ENCODE data around the gene TBC1D8. TPM values are rescaled to one million over a fixed set of nuclear protein-coding genes. Genes with fewer than 3 reads are reported as not detected.

TBC1D8 gene
- total and polyA plus RNA-seq, 2 donors (not counting 1 experiment from before 2014, with no cell fraction given) = 1.7 to 15.7 TPM

- Histone ChIP-seq H3K27me3 (replicated peaks in 1 of 4; ENCODE audit: control extremely low read depth in 1 of 4, control insufficient read depth in 3 of 4, insufficient read depth in 4 of 4, low read length in 3 of 4) (peaks cover 0 to 3% (median 0%) of the 10 kb centered on the region in 4 experiments), H3K4me3 (ENCODE audit: control extremely low read depth in 1 of 5, extremely low read depth in 1 of 5, insufficient read depth in 1 of 5, low read depth in 2 of 5, low read length in 4 of 5) (no peak overlapping the region), H3K36me3 (replicated peaks in 1 of 2; ENCODE audit: control extremely low read depth in 1 of 2, control insufficient read depth in 1 of 2, extremely low read depth in 1 of 2, insufficient read depth in 2 of 2, low read length in 1 of 2) (no peaks in the 10 kb centered on the region), H3K27ac (ENCODE audit: low read length in 2 of 2) (no peak overlapping the region), H3K9ac (ENCODE audit: low read length) (no peak overlapping the region), H3K4me2 (replicated peaks; ENCODE audit: low read depth, low read length, poor library complexity, severe bottlenecking) (no peak overlapping the region), H3K4me1 (ENCODE audit: control insufficient read depth in 2 of 2, insufficient read depth in 2 of 2, low read length in 2 of 2) (peaks cover 0 to 4% of the 10 kb centered on the region in 2 donors), H3K9me3 (ENCODE audit: control extremely low read depth in 1 of 3, control insufficient read depth in 2 of 3, insufficient read depth in 1 of 3, low read length in 2 of 3) (no peaks in the 10 kb centered on the region), H3K79me2 (ENCODE audit: control insufficient read depth, insufficient read depth, low read length) (no peaks in the 10 kb centered on the region), H4K20me1 (ENCODE audit: control insufficient read depth, insufficient read depth, low read length, poor library complexity, severe bottlenecking) (no peaks in the 10 kb centered on the region), H2AFZ (ENCODE audit: insufficient read depth, low read depth, low read length, poor library complexity, severe bottlenecking) (no peak overlapping the region)
- intact Hi-C loops (cut with micrococcal nuclease) = no loop called here
- no CpG with 5 or more reads among the region's 2 CpGs for WGBS (ENCODE audit: insufficient coverage)
- H3K27me3 Mint-ChIP-seq = peaks cover 3% of the 10 kb centered on the region
- ChIA-PET POLR2A (interaction anchor here (0.5 kb wide), 1 partner anchor 136 kb away, joined by 3 read pairs; no protein-coding TSS in a partner anchor), CTCF (no interaction called here)
- DNase-seq (peak; percentile 17), ATAC-seq (ENCODE audit: low read depth) (no peak)
- H3K4me1 Mint-ChIP-seq = no peaks in the 10 kb centered on the region
- no peak overlapping the region for H3K27ac Mint-ChIP-seq
- H3K9me3 Mint-ChIP-seq (ENCODE audit: insufficient read depth) = no peaks in the 10 kb centered on the region
- H3K4me3 Mint-ChIP-seq = no peak overlapping the region
- TF ChIP-seq, protein P1, sequence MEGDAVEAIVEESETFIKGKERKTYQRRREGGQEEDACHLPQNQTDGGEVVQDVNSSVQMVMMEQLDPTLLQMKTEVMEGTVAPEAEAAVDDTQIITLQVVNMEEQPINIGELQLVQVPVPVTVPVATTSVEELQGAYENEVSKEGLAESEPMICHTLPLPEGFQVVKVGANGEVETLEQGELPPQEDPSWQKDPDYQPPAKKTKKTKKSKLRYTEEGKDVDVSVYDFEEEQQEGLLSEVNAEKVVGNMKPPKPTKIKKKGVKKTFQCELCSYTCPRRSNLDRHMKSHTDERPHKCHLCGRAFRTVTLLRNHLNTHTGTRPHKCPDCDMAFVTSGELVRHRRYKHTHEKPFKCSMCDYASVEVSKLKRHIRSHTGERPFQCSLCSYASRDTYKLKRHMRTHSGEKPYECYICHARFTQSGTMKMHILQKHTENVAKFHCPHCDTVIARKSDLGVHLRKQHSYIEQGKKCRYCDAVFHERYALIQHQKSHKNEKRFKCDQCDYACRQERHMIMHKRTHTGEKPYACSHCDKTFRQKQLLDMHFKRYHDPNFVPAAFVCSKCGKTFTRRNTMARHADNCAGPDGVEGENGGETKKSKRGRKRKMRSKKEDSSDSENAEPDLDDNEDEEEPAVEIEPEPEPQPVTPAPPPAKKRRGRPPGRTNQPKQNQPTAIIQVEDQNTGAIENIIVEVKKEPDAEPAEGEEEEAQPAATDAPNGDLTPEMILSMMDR (IDR thresholded peaks at IDR 0.05) = no peak
- no peak for TF ChIP-seq EZH2 (IDR thresholded peaks at IDR 0.05; ENCODE audit: borderline replicate concordance, insufficient read depth, low read depth, low read length, poor library complexity, severe bottlenecking)
Measured at GRCh38 chr2:101133492-101134100, 17.6 kb downstream of the TBC1D8 start.

DNA sequence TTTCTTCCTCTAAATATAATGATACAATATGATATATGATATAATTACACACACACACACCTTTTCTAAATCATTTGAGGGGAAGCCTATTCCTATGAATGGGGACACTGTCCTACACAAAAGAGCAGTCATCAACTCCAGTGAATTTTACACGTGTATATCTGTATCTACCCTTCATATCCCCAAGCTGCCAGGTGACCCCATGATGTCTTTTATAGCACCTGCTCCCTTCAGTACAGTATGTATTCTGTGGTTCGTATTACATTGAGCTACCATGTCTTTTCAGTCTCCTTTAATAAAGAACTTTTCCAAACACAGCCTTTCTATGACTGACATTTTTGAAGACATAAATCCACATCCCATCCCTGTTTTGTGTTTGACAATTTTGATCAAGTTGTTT is 19.0 kb downstream of the TBC1D8 start:
- Histone ChIP-seq H3K4me2 (replicated peaks; ENCODE audit: low read depth, low read length, poor library complexity, severe bottlenecking) (no peak overlapping the region), H3K4me3 (ENCODE audit: control extremely low read depth in 1 of 5, extremely low read depth in 1 of 5, insufficient read depth in 1 of 5, low read depth in 2 of 5, low read length in 4 of 5) (no peak overlapping the region), H2AFZ (ENCODE audit: insufficient read depth, low read depth, low read length, poor library complexity, severe bottlenecking) (no peak overlapping the region), H3K36me3 (replicated peaks in 1 of 2; ENCODE audit: control extremely low read depth in 1 of 2, control insufficient read depth in 1 of 2, extremely low read depth in 1 of 2, insufficient read depth in 2 of 2, low read length in 1 of 2) (no peaks in the 10 kb centered on the region), H3K9me3 (ENCODE audit: control extremely low read depth in 1 of 3, control insufficient read depth in 2 of 3, insufficient read depth in 1 of 3, low read length in 2 of 3) (no peaks in the 10 kb centered on the region), H4K20me1 (ENCODE audit: control insufficient read depth, insufficient read depth, low read length, poor library complexity, severe bottlenecking) (no peaks in the 10 kb centered on the region), H3K79me2 (ENCODE audit: control insufficient read depth, insufficient read depth, low read length) (no peaks in the 10 kb centered on the region), H3K27me3 (replicated peaks in 1 of 4; ENCODE audit: control extremely low read depth in 1 of 4, control insufficient read depth in 3 of 4, insufficient read depth in 4 of 4, low read length in 3 of 4) (peaks cover 0 to 2% (median 0%) of the 10 kb centered on the region in 4 experiments), H3K4me1 (ENCODE audit: control insufficient read depth in 2 of 2, insufficient read depth in 2 of 2, low read length in 2 of 2) (peaks cover 0 to 4% of the 10 kb centered on the region in 2 donors), H3K9ac (ENCODE audit: low read length) (no peak overlapping the region), H3K27ac (ENCODE audit: low read length in 2 of 2) (no peak overlapping the region)
- no peak for DNase-seq
- TF ChIP-seq, protein P1 (IDR thresholded peaks at IDR 0.05) = no peak
- no peak for TF ChIP-seq EZH2 (IDR thresholded peaks at IDR 0.05; ENCODE audit: borderline replicate concordance, insufficient read depth, low read depth, low read length, poor library complexity, severe bottlenecking)
- 100% methylated on average over 2 of the region's 2 CpGs for WGBS (ENCODE audit: insufficient coverage)
- POLR2A ChIA-PET = no interaction called here
- no peak for ATAC-seq (ENCODE audit: low read depth)
- H3K27ac Mint-ChIP-seq = no peak overlapping the region
- H3K4me1 Mint-ChIP-seq = no peaks in the 10 kb centered on the region
- CTCF ChIA-PET = no interaction called here
- H3K9me3 Mint-ChIP-seq (ENCODE audit: insufficient read depth) = no peaks in the 10 kb centered on the region
- peaks cover 4% of the 10 kb centered on the region for H3K27me3 Mint-ChIP-seq
- intact Hi-C loops (cut with micrococcal nuclease) = no loop called here
- no peak overlapping the region for H3K4me3 Mint-ChIP-seq

All from B cell (primary cell).